Liver (tissue), 3 donors: ENCODE results near the gene PDE2A.

Experiments used
- CTCF ChIP-seq: fragments of 150-350 bp; IDR thresholded peaks from 2 replicates; pipeline ENCODE4 v1.5.1; 2017; ENCODE audit warnings: improper control_type of control experiment, low read depth, low read length; ENCODE audit not compliant: missing input control
- FOXA2 ChIP-seq: IDR thresholded peaks from 2 replicates; pipeline ENCODE4 v1.6.1; 2016; ENCODE audit warnings: antibody characterized with exemption
- GABPA ChIP-seq, 2 donors: IDR thresholded peaks in 1 of 2; conservative IDR thresholded peaks in 1 of 2; 2 replicates each; pipeline ENCODE4 v1.6.1; 2016; ENCODE audit warnings: antibody characterized with exemption in 2 of 2, mild to moderate bottlenecking in 1 of 2, moderate library complexity in 1 of 2
- JUND ChIP-seq, 2 donors: IDR thresholded peaks; 2 replicates each; pipeline ENCODE4 v1.6.1; 2016; ENCODE audit warnings: antibody characterized with exemption in 2 of 2
- TF ChIP-seq, protein P1 (sequence below): IDR thresholded peaks from 2 replicates; pipeline ENCODE4 v1.6.1; 2016; ENCODE audit warnings: antibody characterized with exemption
- donor health status: healthy.
- donor health status: healthy.

- TF ChIP-seq CTCF (no peak), FOXA2 (no peak), GABPA (IDR thresholded peaks at IDR 0.05 in 1 of 2, conservative IDR thresholded peaks at IDR 0.05 in 1 of 2) (no peak), JUND (IDR thresholded peaks at IDR 0.05) (no peak)
- TF ChIP-seq, protein P1, sequence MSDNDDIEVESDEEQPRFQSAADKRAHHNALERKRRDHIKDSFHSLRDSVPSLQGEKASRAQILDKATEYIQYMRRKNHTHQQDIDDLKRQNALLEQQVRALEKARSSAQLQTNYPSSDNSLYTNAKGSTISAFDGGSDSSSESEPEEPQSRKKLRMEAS, result no peak
Measured at GRCh38 chr11:72634016-72634415, 40.2 kb downstream of the PDE2A start.
